Inferior parietal cortex (tissue), 1 donor: ENCODE results near the gene LIMS2.

ENCODE experiments used
- DNase-seq: peaks from one replicate; pipeline ENCODE4 v3.0.0-alpha.2; 2016; ENCODE audit errors: extremely low spot score

The LIMS2 gene

DNA sequence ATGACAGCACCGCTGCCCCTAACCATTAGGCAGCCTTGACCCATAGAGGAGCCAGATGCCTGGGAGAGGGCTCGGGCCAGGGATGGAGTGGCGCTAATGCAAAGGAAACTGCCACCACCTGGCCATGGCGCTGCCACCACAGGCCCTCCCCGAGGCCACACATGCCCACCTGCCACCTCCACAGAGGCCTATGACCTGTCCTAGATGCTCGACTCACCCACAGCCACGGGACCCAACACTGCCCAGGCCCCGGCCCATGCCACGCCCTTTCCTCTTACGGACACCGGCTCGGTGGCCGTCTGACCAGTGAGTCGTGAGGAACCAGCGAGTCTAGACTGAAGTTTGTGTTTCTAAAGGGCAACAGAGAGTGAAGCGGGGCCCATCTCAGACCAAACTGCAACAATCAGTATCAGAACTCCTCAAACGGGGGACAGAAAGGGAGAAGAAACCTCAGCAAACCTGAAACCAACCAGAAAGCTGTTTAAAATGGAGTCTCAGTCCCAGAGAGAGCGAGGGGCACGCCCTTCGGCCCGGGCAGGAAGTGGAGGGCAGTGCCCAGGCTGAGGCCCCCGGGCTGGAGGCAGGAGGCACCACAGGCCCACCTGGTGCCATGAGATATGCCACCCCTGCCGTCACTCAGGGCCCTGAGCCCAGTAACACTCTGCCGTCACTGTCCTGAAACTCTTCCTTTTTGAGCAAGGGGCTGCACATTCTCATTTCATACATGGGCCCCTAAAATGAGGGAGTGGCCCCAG, 28.7 kb downstream of the LIMS2 start:
- no peak for DNase-seq

GRCh38 chr2:127645395-127646291, 29.7 kb downstream of the LIMS2 start, which contains the start of gene GPR17:
TSS of gene GPR17 (plus strand) at chr2:127646153. CDS start at chr2:127650736, 4,583 bp downstream.
- DNase-seq = no peak

DNA sequence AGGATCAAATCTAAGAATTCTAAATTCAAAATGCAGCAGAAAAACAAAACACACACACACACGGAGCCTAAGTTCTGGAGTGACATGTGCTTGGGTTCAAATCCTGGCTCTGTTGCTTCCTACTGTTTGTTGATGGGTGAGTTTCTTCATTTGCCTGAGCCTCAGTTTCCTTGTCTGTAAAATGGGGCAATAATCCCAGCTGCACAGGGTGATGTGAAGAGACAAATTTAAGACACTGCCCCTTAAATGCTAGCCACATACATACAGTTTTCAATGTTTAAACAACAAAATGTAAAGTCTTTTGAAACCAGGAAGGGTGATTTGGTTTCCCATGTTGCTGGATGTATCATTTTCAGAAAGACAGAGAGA, 30.3 kb downstream of the LIMS2 start:
- DNase-seq = no peak

- DNase-seq = no peak
These were observed 31.0 kb downstream of the LIMS2 start for GRCh38 chr2:127644066-127645025.

- no peak for DNase-seq
These were observed 31.8 kb downstream of the LIMS2 start for GRCh38 chr2:127643439-127644065.

- no peak for DNase-seq
These were observed 32.5 kb downstream of the LIMS2 start for GRCh38 chr2:127642706-127643438.

- DNase-seq = no peak
These were observed 33.4 kb downstream of the LIMS2 start for GRCh38 chr2:127641846-127642507.

GRCh38 chr2:127641133-127641532, 34.2 kb downstream of the LIMS2 start:
- no peak for DNase-seq

- no peak for DNase-seq
These were observed 35.0 kb downstream of the LIMS2 start for GRCh38 chr2:127640082-127641072.

DNA sequence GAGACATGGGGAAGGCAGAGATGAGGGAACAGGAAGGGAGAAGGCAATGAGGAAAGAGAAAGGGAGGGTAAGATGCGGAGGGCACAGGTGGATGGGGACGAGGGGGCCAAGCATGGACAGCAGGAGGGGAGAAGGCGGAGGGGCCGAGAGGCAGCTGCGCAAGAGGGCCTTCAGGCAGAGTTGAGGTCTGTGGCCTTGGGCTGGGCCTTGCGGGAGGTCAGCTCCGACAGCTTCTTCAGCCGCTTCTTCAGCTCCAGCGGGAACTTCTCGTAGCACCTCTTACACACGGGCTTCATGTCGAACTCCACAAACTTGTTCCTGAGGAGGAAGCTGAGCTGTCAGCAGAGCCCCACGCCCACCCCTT, 36.2 kb downstream of the LIMS2 start:
- DNase-seq = no peak

DNA sequence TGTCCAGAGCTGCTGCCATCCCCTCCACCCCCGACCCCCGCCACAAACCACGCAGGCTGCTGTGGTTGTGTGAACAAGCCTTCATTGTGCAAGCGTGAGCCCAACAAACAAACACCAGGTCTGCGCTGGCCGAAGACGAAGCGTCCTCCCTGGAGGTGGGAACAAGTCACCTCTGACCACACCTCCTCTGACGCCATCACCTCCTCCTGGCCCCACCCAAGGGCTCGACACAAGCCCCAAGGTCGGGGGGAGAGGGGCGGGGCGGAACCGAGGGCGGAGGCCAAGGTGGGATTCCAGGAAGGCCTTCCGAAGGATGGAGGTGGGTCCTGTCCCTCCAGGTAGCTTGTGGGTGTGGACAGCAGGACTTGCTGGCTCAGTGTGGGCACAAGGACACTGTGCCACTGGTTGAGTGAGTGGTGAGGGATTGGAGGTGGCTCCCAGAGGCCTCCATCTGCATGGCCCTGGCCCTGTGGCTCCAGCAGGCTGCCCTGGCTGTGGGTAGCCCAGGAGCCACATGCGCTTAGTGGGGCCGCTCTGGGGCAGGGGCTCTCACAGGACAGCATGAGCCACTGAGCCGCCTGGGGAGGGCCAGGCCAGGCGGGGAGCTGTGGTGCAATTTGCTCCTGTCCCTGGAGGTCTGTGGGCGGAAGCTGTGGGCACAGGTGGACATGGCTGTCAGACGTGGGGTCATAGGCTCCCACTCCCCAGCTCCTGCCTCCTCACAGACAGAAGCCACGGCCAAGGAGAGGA, 36.8 kb downstream of the LIMS2 start:
- no peak for DNase-seq

DNA sequence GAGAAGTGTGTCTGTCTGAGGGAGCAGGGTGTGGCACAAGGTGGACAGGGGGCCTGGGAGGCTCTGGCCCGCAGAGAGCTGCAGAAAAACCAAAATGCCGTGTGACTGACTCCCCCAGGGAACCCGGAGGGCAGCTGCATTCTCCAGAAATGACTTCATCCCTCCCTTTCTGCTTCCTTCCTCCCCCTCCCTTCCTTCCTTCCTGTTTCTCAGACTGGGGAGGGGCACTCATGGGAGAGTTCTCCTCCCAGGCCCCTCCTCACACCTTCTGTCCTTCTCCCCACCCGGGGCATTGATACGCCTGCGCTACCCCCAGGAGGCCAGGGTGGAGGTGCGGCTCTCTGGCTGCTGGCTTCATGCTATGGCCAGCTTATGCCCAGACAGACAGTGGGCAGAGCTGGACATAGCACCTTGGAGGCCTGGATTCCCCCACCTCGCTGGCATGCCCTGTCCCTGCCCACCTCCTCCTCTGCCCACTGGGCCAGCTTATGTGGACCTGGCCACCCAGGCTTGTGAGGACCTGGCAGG, 37.5 kb downstream of the LIMS2 start:
- DNase-seq = no peak

DNA sequence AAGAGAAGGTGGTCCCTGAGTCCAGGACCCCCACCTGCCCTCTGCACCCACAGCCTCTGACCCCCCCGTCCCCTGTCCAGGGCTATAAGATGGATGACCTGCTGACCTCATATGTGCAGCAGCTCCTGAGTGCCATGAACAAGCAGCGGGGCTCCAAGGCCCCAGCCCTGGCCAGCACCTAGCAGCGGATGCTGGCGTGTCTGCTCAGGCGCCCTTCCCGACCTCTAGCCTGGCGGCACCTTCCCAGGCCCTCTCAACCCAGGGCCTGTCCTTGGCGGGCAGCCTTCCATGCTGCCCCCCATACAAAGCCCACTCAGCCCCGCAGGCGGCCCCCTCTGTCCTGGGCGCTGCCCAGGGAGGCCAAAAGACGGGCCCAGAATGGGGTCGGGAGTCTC, 38.1 kb downstream of the LIMS2 start:
- no peak for DNase-seq

DNA sequence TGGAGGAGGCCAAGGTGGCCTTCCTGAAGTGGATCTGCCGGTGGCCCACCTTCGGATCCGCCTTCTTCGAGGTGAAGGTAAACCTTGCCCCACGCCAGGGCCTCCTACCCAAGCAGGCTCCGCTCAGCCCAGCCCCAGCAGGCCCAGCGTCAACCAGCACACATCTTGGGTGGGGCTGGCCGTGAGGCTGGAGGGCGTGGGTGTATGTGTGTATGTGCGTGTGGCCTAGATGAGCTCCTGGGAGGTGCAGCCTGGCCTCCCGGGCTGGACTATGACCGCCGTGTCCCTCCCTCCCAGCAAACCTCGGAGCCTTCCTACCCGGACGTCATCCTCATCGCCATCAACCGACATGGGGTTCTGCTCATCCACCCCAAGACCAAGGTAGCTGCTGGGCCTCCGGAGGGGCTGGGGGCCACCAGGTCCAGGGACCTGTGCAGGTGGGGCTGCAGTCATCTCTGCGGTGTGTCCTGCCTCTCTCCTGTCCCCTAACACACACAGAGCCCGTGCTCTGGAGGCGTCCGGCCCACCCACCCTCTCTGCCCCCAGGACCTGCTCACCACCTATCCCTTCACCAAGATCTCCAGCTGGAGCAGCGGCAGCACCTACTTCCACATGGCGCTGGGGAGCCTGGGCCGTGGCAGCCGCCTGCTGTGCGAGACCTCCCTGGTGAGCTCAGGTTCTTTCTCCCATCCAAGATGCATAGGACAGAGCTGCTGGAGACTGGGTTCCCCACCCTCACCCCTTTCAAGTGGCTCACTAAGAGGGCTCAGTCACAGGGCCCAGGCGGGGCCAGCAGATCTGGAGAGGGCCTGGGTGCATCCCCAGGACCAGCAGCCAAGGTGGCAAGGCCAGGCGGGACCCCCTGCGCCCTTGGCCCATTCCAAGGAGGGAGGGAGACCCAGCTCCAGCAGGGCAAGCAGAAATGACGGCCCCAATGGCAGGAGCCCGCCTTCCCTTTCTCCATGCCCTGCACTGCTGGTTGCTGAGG, 38.8 kb downstream of the LIMS2 start:
- DNase-seq = no peak

GRCh38 chr2:127635380-127636237, 39.7 kb downstream of the LIMS2 start:
- no peak for DNase-seq
